Endodermal cell (in vitro differentiated cells): ENCODE data around the gene STAM. TPM values are rescaled to one million over a fixed set of nuclear protein-coding genes. Genes with fewer than 3 reads are reported as not detected.

Experiments
- DNase-seq: peaks from one replicate; pipeline ENCODE4 v3.0.0-alpha.2; 2017
- H3K27ac ChIP-seq: 2 replicates; pipeline ENCODE4 v1.5.1; 2013; ENCODE audit warnings: mild to moderate bottlenecking, low read depth, low read length, moderate library complexity
- H3K27me3 ChIP-seq: 2 replicates; pipeline ENCODE4 v1.6.1; 2013; ENCODE audit warnings: mild to moderate bottlenecking, low read length, moderate library complexity; ENCODE audit not compliant: insufficient read depth, control insufficient read depth, poor library complexity, severe bottlenecking
- H3K36me3 ChIP-seq: 2 replicates; pipeline ENCODE4 v1.7.0; 2013; ENCODE audit warnings: mild to moderate bottlenecking, low read length, moderate library complexity; ENCODE audit not compliant: control insufficient read depth, insufficient read depth
- H3K4me1 ChIP-seq: one replicate; pipeline ENCODE4 v1.7.0; 2013; ENCODE audit warnings: low read length; ENCODE audit not compliant: control insufficient read depth, insufficient read depth
- H3K4me3 ChIP-seq: 2 replicates; pipeline ENCODE4 v1.5.1; 2013; ENCODE audit warnings: mild to moderate bottlenecking, low read length, moderate library complexity
- H3K9ac ChIP-seq: 2 replicates; pipeline ENCODE4 v1.6.1; 2013; ENCODE audit warnings: mild to moderate bottlenecking, low read length, moderate library complexity; ENCODE audit not compliant: poor library complexity, severe bottlenecking; ENCODE audit errors: extremely low read depth
- H3K9me3 ChIP-seq: 2 replicates; pipeline ENCODE4 v1.6.1; 2013; ENCODE audit warnings: mild to moderate bottlenecking, low read length, moderate library complexity; ENCODE audit not compliant: control insufficient read depth
- H3K27ac Mint-ChIP-seq: 2 replicates; pipeline ENCODE4 v1.8.0; 2020; ENCODE audit warnings: mixed read lengths
- H3K27me3 Mint-ChIP-seq: 2 replicates; pipeline ENCODE4 v1.8.0; 2021; ENCODE audit warnings: mild to moderate bottlenecking, mixed read lengths; ENCODE audit not compliant: insufficient read depth
- H3K36me3 Mint-ChIP-seq: 2 replicates; pipeline ENCODE4 v1.8.0; 2020; ENCODE audit warnings: low read depth, mixed read lengths
- H3K4me1 Mint-ChIP-seq: 2 replicates; pipeline ENCODE4 v1.8.0; 2020; ENCODE audit warnings: mixed read lengths
- H3K4me3 Mint-ChIP-seq: 2 replicates; pipeline ENCODE4 v1.8.0; 2020; ENCODE audit warnings: mild to moderate bottlenecking, moderate library complexity, mixed read lengths
- H3K9me3 Mint-ChIP-seq: 2 replicates; pipeline ENCODE4 v1.8.0; 2020; ENCODE audit warnings: mild to moderate bottlenecking, mixed read lengths
- CTCF ChIP-seq: fragments of 200-600 bp; sonication (generic); conservative IDR thresholded peaks from 2 replicates; pipeline ENCODE4 v1.5.0; 2021; ENCODE audit warnings: antibody characterized with exemption, mild to moderate bottlenecking
- WGBS, 2 experiments: methylation state at CpG; one replicate each; pipeline versions ENCODE4 v1.1.5 to v1.1.7; 2013; ENCODE audit warnings: missing lambda C conversion rate in 2 of 2, mixed read lengths in 1 of 2; ENCODE audit not compliant: insufficient coverage in 1 of 2, insufficient read length in 1 of 2; 5-methylcytosine and 5-hydroxymethylcytosine counted together
- total RNA-seq, 2 donors: library from RNA; stranded (reverse); fragmentation: NEBNext Ultra II Directional in 1 of 2; extraction: Animal tissue kit (Norgen Biotek cat#: 25700) in 1 of 2; gene quantifications; 2 replicates in 1 of 2; 3 replicates in 1 of 2; pipeline ENCODE4 v1.2.1, GENCODE V29; 2021

STAM gene
- total RNA-seq, 2 donors from 2014 or later, result 26.7 to 30.0 TPM

GRCh38 chr10:17655567-17656146 is 11.7 kb downstream of the STAM start:
- Mint-ChIP-seq H3K4me3 (no peak overlapping the region), H3K4me1 (peaks cover 11% of the 10 kb centered on the region), H3K36me3 (peaks cover 64% of the 10 kb centered on the region), H3K27ac (no peak overlapping the region), H3K27me3 (no peaks in the 10 kb centered on the region), H3K9me3 (peaks cover 43% of the 10 kb centered on the region)
- Histone ChIP-seq H3K4me3 (no peak overlapping the region), H3K9me3 (peaks cover 54% of the 10 kb centered on the region), H3K4me1 (no peaks in the 10 kb centered on the region), H3K27me3 (no peaks in the 10 kb centered on the region), H3K27ac (no peak overlapping the region), H3K36me3 (peaks cover 16% of the 10 kb centered on the region), H3K9ac (no peak overlapping the region)
- no peak for DNase-seq
- 94% methylated on average over 2 to 4 of the region's 5 CpGs for WGBS, 2 experiments
- TF ChIP-seq CTCF, result no peak

DNA sequence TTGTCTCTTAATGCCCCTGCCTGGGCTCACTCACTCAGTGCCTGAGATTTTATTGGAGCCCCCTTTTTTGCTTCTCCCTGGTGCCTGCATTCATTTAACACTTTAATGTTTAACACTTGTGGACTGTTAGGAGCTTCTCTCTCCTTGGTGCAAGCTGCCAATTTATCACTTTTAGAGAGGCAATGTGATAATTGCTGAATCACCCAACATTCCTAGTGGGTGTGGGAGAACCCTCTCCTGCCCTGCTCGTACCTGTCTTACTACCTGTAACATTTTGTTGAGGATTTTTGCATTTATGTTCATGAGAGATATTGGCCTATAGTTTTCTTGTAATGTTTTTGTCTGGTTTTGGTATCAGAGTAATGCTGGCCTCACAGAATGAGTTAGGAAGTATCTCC is 13.2 kb downstream of the STAM start:
- H3K4me1 Mint-ChIP-seq, result peaks cover under 1% of the 10 kb centered on the region
- Histone ChIP-seq H3K4me1 (no peaks in the 10 kb centered on the region), H3K9ac (no peak overlapping the region), H3K27ac (no peak overlapping the region), H3K27me3 (no peaks in the 10 kb centered on the region), H3K4me3 (no peak overlapping the region), H3K9me3 (peaks cover 51% of the 10 kb centered on the region), H3K36me3 (peaks cover 31% of the 10 kb centered on the region)
- 100% methylated on average over 1 of the region's 1 CpG; no CpG with 5 or more reads in 1 of the 2 experiments for WGBS, 2 experiments
- no peak overlapping the region for H3K4me3 Mint-ChIP-seq
- TF ChIP-seq CTCF, result no peak
- no peaks in the 10 kb centered on the region for H3K27me3 Mint-ChIP-seq
- no peak overlapping the region for H3K27ac Mint-ChIP-seq
- no peak for DNase-seq
- peaks cover 38% of the 10 kb centered on the region for H3K9me3 Mint-ChIP-seq
- H3K36me3 Mint-ChIP-seq, result peaks cover 62% of the 10 kb centered on the region

GRCh38 chr10:17659365-17659764 is 15.4 kb downstream of the STAM start:
- no peaks in the 10 kb centered on the region for H3K27me3 Mint-ChIP-seq
- H3K4me1 Mint-ChIP-seq, result peaks cover 1% of the 10 kb centered on the region
- 94 to 96% methylated on average over 3 of the region's 4 CpGs for WGBS, 2 experiments
- H3K9me3 ChIP-seq, result peaks cover 32% of the 10 kb centered on the region
- H3K27me3 ChIP-seq, result no peaks in the 10 kb centered on the region
- peaks cover 46% of the 10 kb centered on the region for H3K36me3 Mint-ChIP-seq
- H3K27ac Mint-ChIP-seq, result no peak overlapping the region
- no peak overlapping the region for H3K9ac ChIP-seq
- peaks cover 24% of the 10 kb centered on the region for H3K36me3 ChIP-seq
- no peak overlapping the region for H3K4me3 Mint-ChIP-seq
- H3K27ac ChIP-seq, result no peak overlapping the region
- H3K9me3 Mint-ChIP-seq, result peaks cover 19% of the 10 kb centered on the region
- H3K4me1 ChIP-seq, result no peaks in the 10 kb centered on the region
- no peak overlapping the region for H3K4me3 ChIP-seq
- no peak for TF ChIP-seq CTCF
- no peak for DNase-seq
